GM23248 (cell line): Measurements from ENCODE around the gene CLDN17. TPM values are rescaled to one million over a fixed set of nuclear protein-coding genes. Genes with fewer than 3 reads are reported as not detected.

Experiments used
- DNase-seq: peaks from one replicate; pipeline ENCODE4 v3.0.0-alpha.2; 2015
- H2AFZ ChIP-seq: fragments of 200-600 bp; sonication (generic); 2 replicates; pipeline ENCODE4 v1.6.1; 2016; ENCODE audit warnings: antibody characterized with exemption
- H3F3A ChIP-seq: fragments of 200-600 bp; sonication (generic); 2 replicates; pipeline ENCODE4 v1.6.1; 2016; ENCODE audit warnings: mild to moderate bottlenecking, antibody characterized with exemption, mixed run types; ENCODE audit not compliant: insufficient read depth
- H3K27ac ChIP-seq: fragments of 200-600 bp; sonication (generic); 2 replicates; pipeline ENCODE4 v1.5.1; 2016; ENCODE audit warnings: mild to moderate bottlenecking
- H3K27me3 ChIP-seq: fragments of 200-600 bp; sonication (generic); replicated peaks from 2 replicates; pipeline ENCODE4 v1.6.1; 2016; ENCODE audit warnings: mild to moderate bottlenecking; ENCODE audit not compliant: insufficient read depth
- H3K36me3 ChIP-seq: fragments of 200-600 bp; sonication (generic); 2 replicates; pipeline ENCODE4 v1.6.1; 2016; ENCODE audit warnings: low read depth, mild to moderate bottlenecking
- H3K4me1 ChIP-seq: fragments of 200-600 bp; sonication (generic); 2 replicates; pipeline ENCODE4 v1.6.1; 2016; ENCODE audit warnings: mild to moderate bottlenecking; ENCODE audit not compliant: insufficient read depth
- H3K4me2 ChIP-seq: fragments of 200-600 bp; sonication (generic); one replicate; pipeline ENCODE4 v1.6.1; 2016; ENCODE audit warnings: mild to moderate bottlenecking; ENCODE audit not compliant: unreplicated experiment
- H3K4me3 ChIP-seq: fragments of 200-600 bp; sonication (generic); 2 replicates; pipeline ENCODE4 v1.5.1; 2016; ENCODE audit warnings: mild to moderate bottlenecking
- H3K79me2 ChIP-seq: fragments of 200-600 bp; sonication (generic); 2 replicates; pipeline ENCODE4 v1.6.1; 2016; ENCODE audit warnings: mild to moderate bottlenecking; ENCODE audit not compliant: insufficient read depth
- H3K9ac ChIP-seq: fragments of 200-600 bp; sonication (generic); 2 replicates; pipeline ENCODE4 v1.6.1; 2016; ENCODE audit warnings: mild to moderate bottlenecking
- H3K9me2 ChIP-seq: fragments of 200-600 bp; sonication (generic); 2 replicates; pipeline ENCODE4 v1.6.1; 2016; ENCODE audit warnings: mixed run types, mild to moderate bottlenecking, moderate library complexity; ENCODE audit not compliant: insufficient read depth
- H3K9me3 ChIP-seq: fragments of 200-600 bp; sonication (generic); one replicate; pipeline ENCODE4 v1.6.1; 2017; ENCODE audit warnings: low read depth
- H4K20me1 ChIP-seq: fragments of 200-600 bp; sonication (generic); 2 replicates; pipeline ENCODE4 v1.6.0; 2016; ENCODE audit not compliant: insufficient read depth
- EZH2 ChIP-seq: fragments of 200-600 bp; sonication (generic); IDR thresholded peaks from 2 replicates; pipeline ENCODE4 v1.6.1; 2018; ENCODE audit warnings: antibody characterized with exemption, mild to moderate bottlenecking; ENCODE audit not compliant: insufficient read depth, poor library complexity, severe bottlenecking
- EZH2phosphoT487 ChIP-seq: fragments of 200-600 bp; sonication (generic); IDR thresholded peaks from 2 replicates; pipeline ENCODE4 v1.6.1; 2018; ENCODE audit warnings: antibody characterized with exemption, moderate library complexity, mild to moderate bottlenecking, low read depth; ENCODE audit not compliant: insufficient read depth
- WGBS, 2 experiments: methylation state at CpG; one replicate each; pipeline ENCODE4 v1.1.6; 2015 to 2017; ENCODE audit warnings: low lambda C conversion rate in 2 of 2, low coverage in 1 of 2; ENCODE audit errors: missing lambda C conversion rate in 2 of 2; 5-methylcytosine and 5-hydroxymethylcytosine counted together
- in situ Hi-C: fragments of 300-500 bp; cut with MboI; formaldehyde crosslinking; loops from 2 replicates; pipeline ENCODE4 v1.15.0; 2020
- polyA plus RNA-seq: library from polyadenylated mRNA; unstranded; fragments of >200 nt; fragmentation: Nextera tagmentation; extraction: Ambion mirVana; gene quantifications from 2 replicates; pipeline ENCODE4 v1.2.1, GENCODE V29; 2016
- total RNA-seq: library from RNA; depleted of rRNA; stranded (reverse); fragments of >200 nt; shearing (Covaris generic); gene quantifications from 2 replicates; pipeline ENCODE4 v1.2.3, GENCODE V29; 2014

CLDN17 gene
- total and polyA plus RNA-seq, 2 experiments from 2014 or later, result not detected

GRCh38 chr21:30146558-30147282 is 19.9 kb downstream of the CLDN17 start:
- Histone ChIP-seq H3F3A (no peaks in the 10 kb centered on the region), H3K4me1 (no peaks in the 10 kb centered on the region), H4K20me1 (no peaks in the 10 kb centered on the region), H3K9me3 (no peaks in the 10 kb centered on the region), H3K79me2 (no peaks in the 10 kb centered on the region), H3K4me2 (no peak overlapping the region), H2AFZ (no peak overlapping the region), H3K27me3 (no peaks in the 10 kb centered on the region), H3K9ac (no peak overlapping the region), H3K4me3 (no peak overlapping the region), H3K36me3 (no peaks in the 10 kb centered on the region), H3K9me2 (no peaks in the 10 kb centered on the region), H3K27ac (no peak overlapping the region)
- no peak for DNase-seq
- WGBS, 2 experiments, result 55 to 57% methylated on average over 16 of the region's 16 CpGs
- no peak for TF ChIP-seq EZH2phosphoT487
- TF ChIP-seq EZH2, result no peak
- in situ Hi-C loops, result no loop called here

DNA sequence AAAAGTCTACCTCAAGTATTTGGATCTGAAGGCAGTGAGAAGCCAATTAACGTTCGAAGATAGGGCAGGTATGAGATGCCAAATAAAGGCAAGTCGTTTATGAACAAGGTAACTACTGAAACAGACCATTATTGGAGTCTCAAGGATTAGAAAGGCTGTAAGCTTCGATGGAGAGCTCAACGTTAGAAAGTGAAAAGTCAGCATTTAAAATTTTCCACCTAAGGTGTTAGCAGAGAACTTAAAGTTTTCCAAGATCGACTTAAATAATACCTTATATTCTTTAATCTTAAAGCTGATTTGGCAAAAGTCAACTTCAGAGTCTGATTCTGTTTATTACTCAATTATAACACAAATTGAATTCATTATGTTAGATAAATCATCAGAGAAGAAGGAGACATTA is 28.1 kb downstream of the CLDN17 start:
- Histone ChIP-seq H3K36me3 (no peaks in the 10 kb centered on the region), H3K4me2 (no peak overlapping the region), H2AFZ (no peak overlapping the region), H3K9me2 (no peaks in the 10 kb centered on the region), H4K20me1 (no peaks in the 10 kb centered on the region), H3K27ac (no peak overlapping the region), H3K27me3 (no peaks in the 10 kb centered on the region), H3K4me1 (no peaks in the 10 kb centered on the region), H3K79me2 (no peaks in the 10 kb centered on the region), H3F3A (no peaks in the 10 kb centered on the region), H3K9me3 (no peaks in the 10 kb centered on the region), H3K4me3 (no peak overlapping the region), H3K9ac (no peak overlapping the region)
- TF ChIP-seq EZH2phosphoT487, result no peak
- no peak for TF ChIP-seq EZH2
- in situ Hi-C loops, result no loop called here
- WGBS, 2 experiments, result 19 to 26% methylated on average over 6 of the region's 6 CpGs
- no peak for DNase-seq

DNA sequence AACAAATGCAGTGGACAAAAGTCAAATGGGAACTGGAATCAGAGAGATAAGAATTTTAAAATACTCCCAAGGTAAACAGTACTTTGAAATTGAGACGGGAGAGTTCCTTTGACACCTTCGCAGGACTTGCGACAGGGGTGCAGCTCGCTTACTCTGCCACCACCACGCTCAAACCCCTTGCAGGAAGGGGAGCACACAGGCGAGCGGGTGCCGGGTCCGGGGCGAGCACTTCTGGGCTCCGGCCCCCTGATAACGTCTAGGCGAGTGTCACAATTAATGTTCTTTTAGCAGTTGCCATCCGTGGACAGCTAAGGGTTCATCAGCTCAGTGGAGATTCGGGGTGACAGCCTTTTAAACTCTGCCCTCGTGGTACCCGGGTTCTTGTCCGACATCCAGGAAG is 37.4 kb downstream of the CLDN17 start:
- no peaks in the 10 kb centered on the region for H3K4me1 ChIP-seq
- 52 to 64% methylated on average over 18 of the region's 18 CpGs for WGBS, 2 experiments
- no peak for TF ChIP-seq EZH2phosphoT487
- no peak for TF ChIP-seq EZH2
- no peak overlapping the region for H3K27ac ChIP-seq
- H3K79me2 ChIP-seq, result no peaks in the 10 kb centered on the region
- no peaks in the 10 kb centered on the region for H3K36me3 ChIP-seq
- H3K27me3 ChIP-seq, result no peaks in the 10 kb centered on the region
- no peaks in the 10 kb centered on the region for H4K20me1 ChIP-seq
- H3K9ac ChIP-seq, result no peak overlapping the region
- no peak overlapping the region for H2AFZ ChIP-seq
- no peak for DNase-seq
- H3K9me3 ChIP-seq, result no peaks in the 10 kb centered on the region
- H3K4me3 ChIP-seq, result no peak overlapping the region
- no peak overlapping the region for H3K4me2 ChIP-seq
- in situ Hi-C loops, result no loop called here
- H3F3A ChIP-seq, result no peaks in the 10 kb centered on the region
- H3K9me2 ChIP-seq, result no peaks in the 10 kb centered on the region

- Histone ChIP-seq H3K4me2 (no peak overlapping the region), H3K4me3 (no peak overlapping the region), H3K27me3 (no peaks in the 10 kb centered on the region), H3F3A (no peaks in the 10 kb centered on the region), H3K9me3 (no peaks in the 10 kb centered on the region), H4K20me1 (no peaks in the 10 kb centered on the region), H3K27ac (no peak overlapping the region), H3K79me2 (no peaks in the 10 kb centered on the region), H3K9me2 (no peaks in the 10 kb centered on the region), H3K9ac (no peak overlapping the region), H2AFZ (no peak overlapping the region), H3K36me3 (no peaks in the 10 kb centered on the region), H3K4me1 (no peaks in the 10 kb centered on the region)
- TF ChIP-seq EZH2phosphoT487 (no peak), EZH2 (no peak)
- in situ Hi-C loops, result no loop called here
- DNase-seq, result no peak
Observed at GRCh38 chr21:30126576-30126975, 40.0 kb downstream of the CLDN17 start.

DNA sequence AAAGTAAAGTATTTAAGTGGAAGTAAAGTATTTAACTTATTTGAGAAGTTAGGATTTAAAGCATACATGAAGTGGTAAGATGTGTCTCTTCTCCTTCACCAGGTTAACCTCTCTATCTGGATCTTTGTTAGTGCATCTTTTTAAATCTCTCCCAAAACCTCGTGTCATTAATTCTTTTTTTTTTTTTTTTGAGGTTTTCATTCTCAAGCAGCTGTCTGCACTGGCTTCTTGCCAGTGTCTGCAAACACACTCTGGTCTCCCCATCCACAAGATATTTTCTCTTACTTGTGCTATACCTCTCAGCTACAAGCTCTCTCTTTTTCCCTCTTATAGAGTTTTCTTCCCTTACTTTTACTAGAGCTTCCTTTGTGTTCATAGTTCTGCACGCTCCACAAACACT is 49.0 kb downstream of the CLDN17 start:
- H3K9me2 ChIP-seq, result no peaks in the 10 kb centered on the region
- H3K4me1 ChIP-seq, result no peaks in the 10 kb centered on the region
- WGBS, 2 experiments, result 20 to 22% methylated on average over 2 of the region's 2 CpGs
- no peak overlapping the region for H3K4me3 ChIP-seq
- no peak overlapping the region for H2AFZ ChIP-seq
- no peak overlapping the region for H3K4me2 ChIP-seq
- H3K27ac ChIP-seq, result no peak overlapping the region
- no peaks in the 10 kb centered on the region for H3K36me3 ChIP-seq
- DNase-seq, result no peak
- H3K9me3 ChIP-seq, result no peaks in the 10 kb centered on the region
- H3K79me2 ChIP-seq, result no peaks in the 10 kb centered on the region
- TF ChIP-seq EZH2 (no peak), EZH2phosphoT487 (no peak)
- no peaks in the 10 kb centered on the region for H4K20me1 ChIP-seq
- H3K9ac ChIP-seq, result no peak overlapping the region
- no peaks in the 10 kb centered on the region for H3K27me3 ChIP-seq
- no peaks in the 10 kb centered on the region for H3F3A ChIP-seq
- in situ Hi-C loops, result no loop called here
